ENCODE measurements around the gene RTN4R. TPM values are rescaled to one million over a fixed set of nuclear protein-coding genes. Genes with fewer than 3 reads are reported as not detected.

The RTN4R gene
- total RNA-seq, 2 experiments from 2014 or later, result 0.36 to 0.50 TPM

- DNase-seq, result no peak
- ChIA-PET CTCF (no interaction called here), POLR2A (interaction anchor here (0.9 kb wide), 1 partner anchor 8 kb away, joined by 3 read pairs; no protein-coding TSS in a partner anchor)
- Histone ChIP-seq H3K27ac (ENCODE audit: low read depth in 1 of 2, low read length in 2 of 2) (no peak overlapping the region), H3K36me3 (ENCODE audit: insufficient read depth, low read length) (no peaks in the 10 kb centered on the region), H3K9me3 (ENCODE audit: control insufficient read depth in 1 of 2, insufficient read depth in 1 of 2, low read length in 2 of 2) (no peaks in the 10 kb centered on the region), H3K4me1 (ENCODE audit: insufficient read depth, low read length) (peaks cover 3% of the 10 kb centered on the region), H3K27me3 (ENCODE audit: control insufficient read depth in 1 of 2, insufficient read depth in 2 of 2, low read length in 2 of 2) (no peaks in the 10 kb centered on the region), H3K4me3 (ENCODE audit: low read length) (no peak overlapping the region)
- no peak overlapping the region for H3K4me3 Mint-ChIP-seq
- peaks cover 5% of the 10 kb centered on the region for H3K4me1 Mint-ChIP-seq (ENCODE audit: low read depth)
- TF ChIP-seq CTCF (IDR thresholded peaks at IDR 0.05), result no peak
- intact Hi-C loops (cut with DNase I, micrococcal nuclease), result no loop called here
- H3K9me3 Mint-ChIP-seq, result no peaks in the 10 kb centered on the region
- no peak for ATAC-seq (ENCODE audit: poor library complexity)
- H3K27me3 Mint-ChIP-seq, result no peaks in the 10 kb centered on the region
- no peak overlapping the region for H3K27ac Mint-ChIP-seq
- H3K36me3 Mint-ChIP-seq (ENCODE audit: low read depth), result no peaks in the 10 kb centered on the region
Observed at GRCh38 chr22:20261848-20262581, 6.1 kb downstream of the RTN4R start.

- ATAC-seq (ENCODE audit: poor library complexity), result no peak
- Histone ChIP-seq H3K9me3 (ENCODE audit: control insufficient read depth in 1 of 2, insufficient read depth in 1 of 2, low read length in 2 of 2) (no peaks in the 10 kb centered on the region), H3K27me3 (ENCODE audit: control insufficient read depth in 1 of 2, insufficient read depth in 2 of 2, low read length in 2 of 2) (no peaks in the 10 kb centered on the region), H3K27ac (ENCODE audit: low read depth in 1 of 2, low read length in 2 of 2) (no peak overlapping the region), H3K36me3 (ENCODE audit: insufficient read depth, low read length) (no peaks in the 10 kb centered on the region), H3K4me1 (ENCODE audit: insufficient read depth, low read length) (no peaks in the 10 kb centered on the region), H3K4me3 (ENCODE audit: low read length) (no peak overlapping the region)
- intact Hi-C loops (cut with DNase I, micrococcal nuclease), result no loop called here
- Mint-ChIP-seq H3K4me1 (ENCODE audit: low read depth) (peaks cover 5% of the 10 kb centered on the region), H3K27me3 (no peaks in the 10 kb centered on the region), H3K9me3 (no peaks in the 10 kb centered on the region), H3K36me3 (ENCODE audit: low read depth) (no peaks in the 10 kb centered on the region), H3K27ac (no peak overlapping the region), H3K4me3 (no peak overlapping the region)
- DNase-seq, result no peak
- CTCF ChIA-PET, result no interaction called here
- POLR2A ChIA-PET, result no interaction called here
- TF ChIP-seq CTCF (IDR thresholded peaks at IDR 0.05), result no peak
Observed at GRCh38 chr22:20260071-20260765, 7.9 kb downstream of the RTN4R start.

- H3K36me3 Mint-ChIP-seq (ENCODE audit: low read depth), result no peaks in the 10 kb centered on the region
- intact Hi-C loops (cut with DNase I, micrococcal nuclease), result no loop called here
- peaks cover 2% of the 10 kb centered on the region for H3K4me1 Mint-ChIP-seq (ENCODE audit: low read depth)
- Histone ChIP-seq H3K27ac (ENCODE audit: low read depth in 1 of 2, low read length in 2 of 2) (no peak overlapping the region), H3K36me3 (ENCODE audit: insufficient read depth, low read length) (no peaks in the 10 kb centered on the region), H3K9me3 (ENCODE audit: control insufficient read depth in 1 of 2, insufficient read depth in 1 of 2, low read length in 2 of 2) (no peaks in the 10 kb centered on the region), H3K4me1 (ENCODE audit: insufficient read depth, low read length) (no peaks in the 10 kb centered on the region), H3K27me3 (ENCODE audit: control insufficient read depth in 1 of 2, insufficient read depth in 2 of 2, low read length in 2 of 2) (no peaks in the 10 kb centered on the region), H3K4me3 (ENCODE audit: low read length) (no peak overlapping the region)
- H3K27me3 Mint-ChIP-seq, result no peaks in the 10 kb centered on the region
- ATAC-seq (ENCODE audit: poor library complexity), result no peak
- no peak for TF ChIP-seq CTCF (IDR thresholded peaks at IDR 0.05)
- H3K4me3 Mint-ChIP-seq, result no peak overlapping the region
- no peaks in the 10 kb centered on the region for H3K9me3 Mint-ChIP-seq
- CTCF ChIA-PET, result interaction anchor here (1.3 kb wide), 1 partner anchor 102 kb away, joined by 4 read pairs; no protein-coding TSS in a partner anchor
- DNase-seq, result no peak
- H3K27ac Mint-ChIP-seq, result no peak overlapping the region
- POLR2A ChIA-PET, result no interaction called here
Observed at GRCh38 chr22:20259327-20259688, 8.8 kb downstream of the RTN4R start.
